GM23338 (cell line): Measurements from ENCODE around the gene ASAP2.

ENCODE experiments used
- ZNF462 ChIP-seq: fragments of 250-450 bp; sonication (Bioruptor Pico); IDR thresholded peaks from 2 replicates; pipeline ENCODE4 v1.5.0; 2020; ENCODE audit warnings: mild to moderate bottlenecking, moderate library complexity
- TF ChIP-seq, protein P1 (sequence below), 2 experiments: fragments of 200-600 bp in 1 of 2; sonication (generic) in 1 of 2; conservative IDR thresholded peaks; 2 replicates each; pipeline versions ENCODE4 v1.5.1 to v1.6.1; 2016 to 2017; ENCODE audit warnings: antibody characterized with exemption in 2 of 2, low read depth in 2 of 2, mild to moderate bottlenecking in 2 of 2, moderate library complexity in 1 of 2
- TF ChIP-seq, protein P2 (sequence below): IDR thresholded peaks from one replicate; pipeline ENCODE4 v1.6.1; 2018; ENCODE audit warnings: antibody characterized with exemption; ENCODE audit not compliant: unreplicated experiment

GRCh38 chr2:9230881-9231280 lies 24.3 kb downstream of the ASAP2 start:
- TF ChIP-seq, protein P1, sequence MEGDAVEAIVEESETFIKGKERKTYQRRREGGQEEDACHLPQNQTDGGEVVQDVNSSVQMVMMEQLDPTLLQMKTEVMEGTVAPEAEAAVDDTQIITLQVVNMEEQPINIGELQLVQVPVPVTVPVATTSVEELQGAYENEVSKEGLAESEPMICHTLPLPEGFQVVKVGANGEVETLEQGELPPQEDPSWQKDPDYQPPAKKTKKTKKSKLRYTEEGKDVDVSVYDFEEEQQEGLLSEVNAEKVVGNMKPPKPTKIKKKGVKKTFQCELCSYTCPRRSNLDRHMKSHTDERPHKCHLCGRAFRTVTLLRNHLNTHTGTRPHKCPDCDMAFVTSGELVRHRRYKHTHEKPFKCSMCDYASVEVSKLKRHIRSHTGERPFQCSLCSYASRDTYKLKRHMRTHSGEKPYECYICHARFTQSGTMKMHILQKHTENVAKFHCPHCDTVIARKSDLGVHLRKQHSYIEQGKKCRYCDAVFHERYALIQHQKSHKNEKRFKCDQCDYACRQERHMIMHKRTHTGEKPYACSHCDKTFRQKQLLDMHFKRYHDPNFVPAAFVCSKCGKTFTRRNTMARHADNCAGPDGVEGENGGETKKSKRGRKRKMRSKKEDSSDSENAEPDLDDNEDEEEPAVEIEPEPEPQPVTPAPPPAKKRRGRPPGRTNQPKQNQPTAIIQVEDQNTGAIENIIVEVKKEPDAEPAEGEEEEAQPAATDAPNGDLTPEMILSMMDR (conservative IDR thresholded peaks at IDR 0.05; ENCODE audit: low read depth in 2 of 2), result no peak
- TF ChIP-seq ZNF462 (CRISPR knock-in tag), result no peak
- TF ChIP-seq, protein P2, sequence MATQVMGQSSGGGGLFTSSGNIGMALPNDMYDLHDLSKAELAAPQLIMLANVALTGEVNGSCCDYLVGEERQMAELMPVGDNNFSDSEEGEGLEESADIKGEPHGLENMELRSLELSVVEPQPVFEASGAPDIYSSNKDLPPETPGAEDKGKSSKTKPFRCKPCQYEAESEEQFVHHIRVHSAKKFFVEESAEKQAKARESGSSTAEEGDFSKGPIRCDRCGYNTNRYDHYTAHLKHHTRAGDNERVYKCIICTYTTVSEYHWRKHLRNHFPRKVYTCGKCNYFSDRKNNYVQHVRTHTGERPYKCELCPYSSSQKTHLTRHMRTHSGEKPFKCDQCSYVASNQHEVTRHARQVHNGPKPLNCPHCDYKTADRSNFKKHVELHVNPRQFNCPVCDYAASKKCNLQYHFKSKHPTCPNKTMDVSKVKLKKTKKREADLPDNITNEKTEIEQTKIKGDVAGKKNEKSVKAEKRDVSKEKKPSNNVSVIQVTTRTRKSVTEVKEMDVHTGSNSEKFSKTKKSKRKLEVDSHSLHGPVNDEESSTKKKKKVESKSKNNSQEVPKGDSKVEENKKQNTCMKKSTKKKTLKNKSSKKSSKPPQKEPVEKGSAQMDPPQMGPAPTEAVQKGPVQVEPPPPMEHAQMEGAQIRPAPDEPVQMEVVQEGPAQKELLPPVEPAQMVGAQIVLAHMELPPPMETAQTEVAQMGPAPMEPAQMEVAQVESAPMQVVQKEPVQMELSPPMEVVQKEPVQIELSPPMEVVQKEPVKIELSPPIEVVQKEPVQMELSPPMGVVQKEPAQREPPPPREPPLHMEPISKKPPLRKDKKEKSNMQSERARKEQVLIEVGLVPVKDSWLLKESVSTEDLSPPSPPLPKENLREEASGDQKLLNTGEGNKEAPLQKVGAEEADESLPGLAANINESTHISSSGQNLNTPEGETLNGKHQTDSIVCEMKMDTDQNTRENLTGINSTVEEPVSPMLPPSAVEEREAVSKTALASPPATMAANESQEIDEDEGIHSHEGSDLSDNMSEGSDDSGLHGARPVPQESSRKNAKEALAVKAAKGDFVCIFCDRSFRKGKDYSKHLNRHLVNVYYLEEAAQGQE, result no peak
